Measurements from ENCODE around the gene GALM. TPM values are rescaled to one million over a fixed set of nuclear protein-coding genes. Genes with fewer than 3 reads are reported as not detected.

GALM gene
- total and polyA plus RNA-seq, 2 of the 13 experiments (the other 11 are each of a cell fraction or from before 2014, with no cell fraction given) = 65.5 to 90.0 TPM

DNA sequence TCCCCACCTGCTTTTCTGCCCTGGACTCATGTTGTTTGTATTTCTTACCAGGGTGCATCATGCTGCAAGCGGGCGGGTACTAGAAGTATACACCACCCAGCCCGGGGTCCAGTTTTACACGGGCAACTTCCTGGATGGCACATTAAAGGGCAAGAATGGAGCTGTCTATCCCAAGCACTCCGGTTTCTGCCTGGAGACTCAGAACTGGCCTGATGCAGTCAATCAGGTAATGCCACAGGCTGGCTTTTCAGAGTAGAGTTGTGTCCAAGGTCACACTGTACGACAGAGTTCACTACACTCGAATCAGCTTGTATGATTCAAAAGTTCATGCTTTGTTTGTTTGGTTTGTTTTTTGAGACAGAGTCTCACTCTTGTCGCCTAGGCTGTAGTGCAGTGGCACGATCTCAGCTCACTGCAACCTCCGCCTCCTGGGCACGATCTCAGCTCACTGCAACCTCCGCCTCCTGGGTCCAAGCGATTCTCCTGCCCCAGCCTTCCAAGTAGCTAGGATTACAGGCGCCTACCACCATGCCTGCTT, 65.8 kb downstream of the GALM start (continued):
- TF ChIP-seq, protein P1, sequence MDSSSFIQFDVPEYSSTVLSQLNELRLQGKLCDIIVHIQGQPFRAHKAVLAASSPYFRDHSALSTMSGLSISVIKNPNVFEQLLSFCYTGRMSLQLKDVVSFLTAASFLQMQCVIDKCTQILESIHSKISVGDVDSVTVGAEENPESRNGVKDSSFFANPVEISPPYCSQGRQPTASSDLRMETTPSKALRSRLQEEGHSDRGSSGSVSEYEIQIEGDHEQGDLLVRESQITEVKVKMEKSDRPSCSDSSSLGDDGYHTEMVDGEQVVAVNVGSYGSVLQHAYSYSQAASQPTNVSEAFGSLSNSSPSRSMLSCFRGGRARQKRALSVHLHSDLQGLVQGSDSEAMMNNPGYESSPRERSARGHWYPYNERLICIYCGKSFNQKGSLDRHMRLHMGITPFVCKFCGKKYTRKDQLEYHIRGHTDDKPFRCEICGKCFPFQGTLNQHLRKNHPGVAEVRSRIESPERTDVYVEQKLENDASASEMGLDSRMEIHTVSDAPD (CRISPR knock-in tag; IDR thresholded peaks at IDR 0.05) = no peak
- no peak for TF ChIP-seq KLF9 (CRISPR knock-in tag; IDR thresholded peaks at IDR 0.05; ENCODE audit: low read depth)
- TF ChIP-seq SRSF1 (optimal IDR thresholded peaks at IDR 0.05; ENCODE audit: low read depth, low read length) = no peak
- TF ChIP-seq HNRNPK (IDR thresholded peaks at IDR 0.05; ENCODE audit: low read depth, low read length, poor library complexity, severe bottlenecking) = no peak
- TF ChIP-seq, protein P2, sequence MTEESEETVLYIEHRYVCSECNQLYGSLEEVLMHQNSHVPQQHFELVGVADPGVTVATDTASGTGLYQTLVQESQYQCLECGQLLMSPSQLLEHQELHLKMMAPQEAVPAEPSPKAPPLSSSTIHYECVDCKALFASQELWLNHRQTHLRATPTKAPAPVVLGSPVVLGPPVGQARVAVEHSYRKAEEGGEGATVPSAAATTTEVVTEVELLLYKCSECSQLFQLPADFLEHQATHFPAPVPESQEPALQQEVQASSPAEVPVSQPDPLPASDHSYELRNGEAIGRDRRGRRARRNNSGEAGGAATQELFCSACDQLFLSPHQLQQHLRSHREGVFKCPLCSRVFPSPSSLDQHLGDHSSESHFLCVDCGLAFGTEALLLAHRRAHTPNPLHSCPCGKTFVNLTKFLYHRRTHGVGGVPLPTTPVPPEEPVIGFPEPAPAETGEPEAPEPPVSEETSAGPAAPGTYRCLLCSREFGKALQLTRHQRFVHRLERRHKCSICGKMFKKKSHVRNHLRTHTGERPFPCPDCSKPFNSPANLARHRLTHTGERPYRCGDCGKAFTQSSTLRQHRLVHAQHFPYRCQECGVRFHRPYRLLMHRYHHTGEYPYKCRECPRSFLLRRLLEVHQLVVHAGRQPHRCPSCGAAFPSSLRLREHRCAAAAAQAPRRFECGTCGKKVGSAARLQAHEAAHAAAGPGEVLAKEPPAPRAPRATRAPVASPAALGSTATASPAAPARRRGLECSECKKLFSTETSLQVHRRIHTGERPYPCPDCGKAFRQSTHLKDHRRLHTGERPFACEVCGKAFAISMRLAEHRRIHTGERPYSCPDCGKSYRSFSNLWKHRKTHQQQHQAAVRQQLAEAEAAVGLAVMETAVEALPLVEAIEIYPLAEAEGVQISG (CRISPR knock-in tag; IDR thresholded peaks at IDR 0.05) = no peak; the same call in 1 of the 2 replicates
- TF ChIP-seq, protein P3, sequence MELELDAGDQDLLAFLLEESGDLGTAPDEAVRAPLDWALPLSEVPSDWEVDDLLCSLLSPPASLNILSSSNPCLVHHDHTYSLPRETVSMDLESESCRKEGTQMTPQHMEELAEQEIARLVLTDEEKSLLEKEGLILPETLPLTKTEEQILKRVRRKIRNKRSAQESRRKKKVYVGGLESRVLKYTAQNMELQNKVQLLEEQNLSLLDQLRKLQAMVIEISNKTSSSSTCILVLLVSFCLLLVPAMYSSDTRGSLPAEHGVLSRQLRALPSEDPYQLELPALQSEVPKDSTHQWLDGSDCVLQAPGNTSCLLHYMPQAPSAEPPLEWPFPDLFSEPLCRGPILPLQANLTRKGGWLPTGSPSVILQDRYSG (CRISPR knock-in tag; IDR thresholded peaks at IDR 0.05) = no peak
- TF ChIP-seq ZNF83 (CRISPR knock-in tag; IDR thresholded peaks at IDR 0.05; ENCODE audit: borderline replicate concordance) = no peak
- TF ChIP-seq, protein P4, sequence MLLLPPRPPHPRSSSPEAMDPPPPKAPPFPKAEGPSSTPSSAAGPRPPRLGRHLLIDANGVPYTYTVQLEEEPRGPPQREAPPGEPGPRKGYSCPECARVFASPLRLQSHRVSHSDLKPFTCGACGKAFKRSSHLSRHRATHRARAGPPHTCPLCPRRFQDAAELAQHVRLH (CRISPR knock-in tag; IDR thresholded peaks at IDR 0.05; ENCODE audit: borderline replicate concordance, low read depth) = peak; percentile 28; the same call in 1 of the 2 replicates
- TF ChIP-seq ZNF367 (CRISPR knock-in tag; IDR thresholded peaks at IDR 0.05; ENCODE audit: borderline replicate concordance) = no peak
- TF ChIP-seq, protein P5, sequence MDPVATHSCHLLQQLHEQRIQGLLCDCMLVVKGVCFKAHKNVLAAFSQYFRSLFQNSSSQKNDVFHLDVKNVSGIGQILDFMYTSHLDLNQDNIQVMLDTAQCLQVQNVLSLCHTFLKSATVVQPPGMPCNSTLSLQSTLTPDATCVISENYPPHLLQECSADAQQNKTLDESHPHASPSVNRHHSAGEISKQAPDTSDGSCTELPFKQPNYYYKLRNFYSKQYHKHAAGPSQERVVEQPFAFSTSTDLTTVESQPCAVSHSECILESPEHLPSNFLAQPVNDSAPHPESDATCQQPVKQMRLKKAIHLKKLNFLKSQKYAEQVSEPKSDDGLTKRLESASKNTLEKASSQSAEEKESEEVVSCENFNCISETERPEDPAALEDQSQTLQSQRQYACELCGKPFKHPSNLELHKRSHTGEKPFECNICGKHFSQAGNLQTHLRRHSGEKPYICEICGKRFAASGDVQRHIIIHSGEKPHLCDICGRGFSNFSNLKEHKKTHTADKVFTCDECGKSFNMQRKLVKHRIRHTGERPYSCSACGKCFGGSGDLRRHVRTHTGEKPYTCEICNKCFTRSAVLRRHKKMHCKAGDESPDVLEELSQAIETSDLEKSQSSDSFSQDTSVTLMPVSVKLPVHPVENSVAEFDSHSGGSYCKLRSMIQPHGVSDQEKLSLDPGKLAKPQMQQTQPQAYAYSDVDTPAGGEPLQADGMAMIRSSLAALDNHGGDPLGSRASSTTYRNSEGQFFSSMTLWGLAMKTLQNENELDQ (CRISPR knock-in tag; IDR thresholded peaks at IDR 0.05; ENCODE audit: borderline replicate concordance) = no peak
- TF ChIP-seq GATAD2A (CRISPR knock-in tag; IDR thresholded peaks at IDR 0.05) = peak; percentile 87
- no peak for TF ChIP-seq ZNF251 (CRISPR knock-in tag; IDR thresholded peaks at IDR 0.05)
- TF ChIP-seq, protein P6, sequence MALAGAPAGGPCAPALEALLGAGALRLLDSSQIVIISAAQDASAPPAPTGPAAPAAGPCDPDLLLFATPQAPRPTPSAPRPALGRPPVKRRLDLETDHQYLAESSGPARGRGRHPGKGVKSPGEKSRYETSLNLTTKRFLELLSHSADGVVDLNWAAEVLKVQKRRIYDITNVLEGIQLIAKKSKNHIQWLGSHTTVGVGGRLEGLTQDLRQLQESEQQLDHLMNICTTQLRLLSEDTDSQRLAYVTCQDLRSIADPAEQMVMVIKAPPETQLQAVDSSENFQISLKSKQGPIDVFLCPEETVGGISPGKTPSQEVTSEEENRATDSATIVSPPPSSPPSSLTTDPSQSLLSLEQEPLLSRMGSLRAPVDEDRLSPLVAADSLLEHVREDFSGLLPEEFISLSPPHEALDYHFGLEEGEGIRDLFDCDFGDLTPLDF (CRISPR knock-in tag; IDR thresholded peaks at IDR 0.05) = no peak
- no peak for TF ChIP-seq MAF1 (CRISPR knock-in tag; IDR thresholded peaks at IDR 0.05; ENCODE audit: borderline replicate concordance)
- TF ChIP-seq, protein P7, sequence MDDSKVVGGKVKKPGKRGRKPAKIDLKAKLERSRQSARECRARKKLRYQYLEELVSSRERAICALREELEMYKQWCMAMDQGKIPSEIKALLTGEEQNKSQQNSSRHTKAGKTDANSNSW (CRISPR knock-in tag; IDR thresholded peaks at IDR 0.05; ENCODE audit: borderline replicate concordance) = no peak
- no peak for TF ChIP-seq EEA1 (CRISPR knock-in tag; IDR thresholded peaks at IDR 0.05; ENCODE audit: borderline replicate concordance)
- no peak for TF ChIP-seq HNRNPL (IDR thresholded peaks at IDR 0.05; ENCODE audit: low read depth, low read length)
- TF ChIP-seq, protein P8, sequence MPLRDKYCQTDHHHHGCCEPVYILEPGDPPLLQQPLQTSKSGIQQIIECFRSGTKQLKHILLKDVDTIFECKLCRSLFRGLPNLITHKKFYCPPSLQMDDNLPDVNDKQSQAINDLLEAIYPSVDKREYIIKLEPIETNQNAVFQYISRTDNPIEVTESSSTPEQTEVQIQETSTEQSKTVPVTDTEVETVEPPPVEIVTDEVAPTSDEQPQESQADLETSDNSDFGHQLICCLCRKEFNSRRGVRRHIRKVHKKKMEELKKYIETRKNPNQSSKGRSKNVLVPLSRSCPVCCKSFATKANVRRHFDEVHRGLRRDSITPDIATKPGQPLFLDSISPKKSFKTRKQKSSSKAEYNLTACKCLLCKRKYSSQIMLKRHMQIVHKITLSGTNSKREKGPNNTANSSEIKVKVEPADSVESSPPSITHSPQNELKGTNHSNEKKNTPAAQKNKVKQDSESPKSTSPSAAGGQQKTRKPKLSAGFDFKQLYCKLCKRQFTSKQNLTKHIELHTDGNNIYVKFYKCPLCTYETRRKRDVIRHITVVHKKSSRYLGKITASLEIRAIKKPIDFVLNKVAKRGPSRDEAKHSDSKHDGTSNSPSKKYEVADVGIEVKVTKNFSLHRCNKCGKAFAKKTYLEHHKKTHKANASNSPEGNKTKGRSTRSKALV (CRISPR knock-in tag; IDR thresholded peaks at IDR 0.05) = no peak

All from HepG2 (cell line).